Stimulated activated CD8-positive, alpha-beta memory T cell treated with anti-CD3 and anti-CD28 coated beads, Interleukin-7, amount 100 ng/mL, for 4 hours (primary cell): ENCODE results near the gene NRROS.

ENCODE experiments used
- DNase-seq, 2 donors: peaks; one replicate each; pipeline ENCODE4 v3.0.0-alpha.2; 2020; ENCODE audit warnings: low read depth in 2 of 2

The NRROS gene

DNA sequence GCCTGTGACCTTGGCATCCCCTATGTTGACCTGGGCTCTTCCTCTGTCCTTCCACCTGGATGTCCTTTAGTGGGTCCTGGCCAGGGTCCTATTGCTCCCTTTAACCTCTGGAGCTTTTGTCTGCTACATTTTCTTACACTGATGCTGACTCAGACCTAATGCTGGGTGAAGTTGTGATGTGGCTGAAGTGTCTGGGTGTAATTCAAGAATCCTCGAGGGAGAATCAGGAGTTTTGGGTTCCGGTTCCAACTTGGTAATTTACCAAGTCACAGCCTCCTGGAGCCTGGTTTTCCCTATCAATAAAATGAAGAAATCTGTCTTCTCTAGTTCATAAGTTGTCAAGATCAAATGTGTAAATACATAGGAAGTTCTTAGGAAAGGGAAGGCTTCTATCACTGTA lies 46.9 kb downstream of the NRROS start:
- DNase-seq = no peak

GRCh38 chr3:196688349-196688748 lies 48.9 kb downstream of the NRROS start:
- DNase-seq = no peak

DNA sequence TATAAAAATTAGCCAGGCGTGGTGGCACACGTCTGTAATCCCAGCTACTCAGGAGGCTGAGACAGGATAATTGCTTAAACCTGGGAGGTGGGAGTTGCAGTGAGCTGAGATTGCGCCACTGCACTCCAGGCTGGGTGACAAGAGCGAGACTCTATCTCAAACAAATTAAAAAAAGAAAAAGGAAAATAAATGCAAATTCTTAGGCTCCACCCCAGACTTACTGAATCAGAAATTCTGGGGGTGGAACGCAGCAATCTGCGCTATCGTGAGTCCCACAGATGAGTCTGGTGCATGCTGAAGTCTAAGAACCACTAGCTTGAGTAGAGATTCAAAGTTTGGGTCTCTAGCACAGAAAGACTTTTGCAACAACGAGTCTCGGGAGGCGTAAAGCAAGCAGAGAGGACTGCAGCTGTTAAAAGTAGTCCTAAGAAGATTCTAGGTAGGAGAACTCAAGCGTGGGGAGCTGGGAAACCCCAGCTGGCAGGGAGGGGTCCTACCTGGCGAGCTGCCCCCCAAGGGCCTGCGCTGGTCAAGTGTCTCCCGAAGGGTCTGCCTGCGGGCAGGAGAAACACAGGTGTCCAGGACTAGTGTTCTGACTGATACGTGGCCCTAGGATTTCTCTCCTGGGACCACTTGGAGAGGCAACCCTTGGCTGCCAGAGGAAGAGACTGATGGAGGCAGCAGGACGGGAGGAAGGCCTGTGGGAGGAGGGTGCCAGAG lies 50.6 kb downstream of the NRROS start:
- no peak for DNase-seq

- no peak for DNase-seq
Measured at GRCh38 chr3:196691386-196691785, 51.9 kb downstream of the NRROS start.

DNA sequence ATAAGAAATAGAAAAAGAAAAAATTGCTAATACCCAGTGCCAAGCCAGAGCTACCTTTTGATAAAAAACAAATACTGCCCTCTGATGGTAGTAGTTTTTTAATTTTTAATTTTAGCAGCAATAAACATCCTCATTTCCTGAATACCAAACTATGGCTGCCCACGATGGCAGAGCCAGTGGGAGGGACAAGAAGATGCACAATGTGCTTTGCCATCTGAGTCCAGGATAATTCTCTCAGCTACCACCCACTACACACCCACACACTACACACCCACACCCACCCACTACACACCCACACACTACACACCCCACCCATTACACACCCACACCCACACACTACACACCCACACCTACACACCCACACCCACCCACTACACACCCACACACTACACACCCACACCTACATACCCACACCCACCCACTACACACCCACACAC lies 54.7 kb downstream of the NRROS start:
- DNase-seq = no peak

- DNase-seq = no peak
Measured at GRCh38 chr3:196694941-196695848, 55.7 kb downstream of the NRROS start.

DNA sequence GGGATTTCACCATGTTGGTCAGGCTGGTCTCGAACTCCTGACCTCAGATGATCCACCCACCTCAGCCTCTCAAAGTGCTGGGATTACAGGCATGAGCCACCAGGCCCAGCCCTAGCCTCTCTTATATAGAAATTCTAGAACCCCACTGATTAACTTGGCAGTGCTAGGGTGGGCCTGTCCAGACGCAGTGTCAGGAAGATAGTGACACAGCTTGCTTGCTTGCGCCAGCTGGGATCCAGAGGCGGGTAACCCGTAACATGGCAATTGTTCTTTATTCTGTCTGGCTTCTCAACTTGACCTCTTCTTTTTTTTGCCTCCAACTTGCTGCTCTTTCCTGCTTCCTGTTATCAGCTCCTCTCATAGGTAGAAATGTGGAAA lies 56.3 kb downstream of the NRROS start:
- no peak for DNase-seq

DNA sequence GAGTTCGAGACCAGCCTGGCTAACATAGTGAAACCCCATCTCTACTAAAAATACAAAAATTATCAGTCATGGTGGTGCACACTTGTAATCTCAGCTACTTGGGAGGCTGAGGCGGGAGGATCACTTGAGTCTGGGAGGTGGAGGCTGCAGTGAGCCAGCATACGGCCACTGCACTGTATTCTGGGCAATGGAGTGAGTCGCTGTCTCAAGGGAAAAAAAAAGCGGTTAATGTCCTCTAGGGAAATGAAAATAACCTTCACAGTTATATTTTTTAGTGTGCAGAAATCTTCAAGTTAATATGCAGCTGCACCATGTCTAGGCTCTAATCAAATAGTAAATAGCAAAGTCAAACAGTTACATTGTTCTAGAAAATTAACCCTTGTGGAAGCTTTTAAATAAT lies 57.8 kb downstream of the NRROS start:
- DNase-seq = no peak

GRCh38 chr3:196699749-196700148 lies 60.3 kb downstream of the NRROS start:
- no peak for DNase-seq

DNA sequence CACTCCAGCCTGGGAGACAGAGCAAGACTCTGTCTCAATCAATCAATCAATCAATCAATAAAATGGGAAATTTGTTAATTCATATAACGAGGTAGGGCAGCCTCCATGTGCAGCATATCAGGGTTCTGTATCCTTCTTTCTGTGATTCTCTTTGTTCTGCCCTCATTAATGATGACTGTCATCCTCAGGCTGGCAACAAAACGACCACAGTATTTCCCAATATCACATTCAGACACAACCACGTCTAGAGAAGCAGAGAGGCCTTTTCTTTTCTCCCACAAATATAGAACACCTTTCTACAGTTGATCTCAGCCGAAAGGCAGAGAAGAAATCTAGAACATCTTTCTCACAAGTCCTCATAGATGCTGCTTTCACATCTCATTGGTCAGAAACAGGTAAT lies 61.3 kb downstream of the NRROS start:
- no peak for DNase-seq

- no peak for DNase-seq
Measured at GRCh38 chr3:196706327-196706726, 66.8 kb downstream of the NRROS start.

- no peak for DNase-seq
Measured at GRCh38 chr3:196706731-196707130, 67.2 kb downstream of the NRROS start.

DNA sequence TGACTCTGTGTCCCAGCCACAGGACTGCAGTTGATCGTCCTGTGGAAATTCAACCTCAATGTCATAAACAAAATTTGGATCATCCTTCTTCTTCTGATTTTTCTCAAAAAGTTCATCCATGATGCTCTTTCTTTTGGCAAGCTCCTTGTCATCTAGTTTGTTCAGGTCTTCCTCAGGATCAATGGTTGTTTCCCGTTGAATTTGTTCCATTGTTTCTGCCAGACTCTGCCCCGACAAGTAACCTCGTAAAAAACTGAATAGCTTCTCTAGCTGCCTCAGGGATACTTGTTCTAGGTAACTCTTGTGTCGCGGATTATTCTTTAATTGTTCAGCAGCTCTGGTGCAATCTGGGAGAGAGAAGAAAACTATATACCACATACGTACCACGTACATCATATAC lies 68.1 kb downstream of the NRROS start:
- no peak for DNase-seq

DNA sequence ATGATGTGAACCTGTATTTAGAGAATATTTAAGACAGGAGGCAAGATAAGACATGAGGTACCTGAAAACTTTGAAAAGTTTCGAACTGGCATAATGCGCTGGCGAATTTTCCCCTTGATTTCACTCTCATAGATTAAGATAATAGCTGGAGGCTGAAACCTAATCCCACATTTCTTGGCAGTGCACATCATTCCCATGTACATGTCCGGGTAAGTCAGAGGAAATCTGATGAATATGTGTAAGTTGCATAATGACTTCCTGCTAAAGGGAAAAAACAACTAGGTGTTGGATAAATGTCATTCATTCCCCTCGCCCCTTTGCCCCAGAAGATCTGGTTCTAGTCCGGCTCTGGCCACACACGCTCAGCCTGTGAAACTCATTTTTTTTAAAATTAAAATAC lies 69.0 kb downstream of the NRROS start:
- no peak for DNase-seq
